ENCODE results near the gene ABLIM3. TPM values are rescaled to one million over a fixed set of nuclear protein-coding genes. Genes with fewer than 3 reads are reported as not detected.

Gene ABLIM3
- total and polyA plus RNA-seq, 12 donors, result 1.6 to 27.6 (median 12.9) TPM

GRCh38 chr5:149283626-149284480 lies 142.6 kb downstream of the ABLIM3 start:
- Histone ChIP-seq H3K27ac (peak overlapping the region in 2 of 5 donors; percentile 32 to 70), H3K4me1 (replicated peaks in 1 of 2) (no peaks in the 10 kb centered on the region)

GRCh38 chr5:149284501-149284900 lies 143.2 kb downstream of the ABLIM3 start:
- TF ChIP-seq POLR2A (IDR thresholded peaks at IDR 0.05), result no peak
- TF ChIP-seq CTCF (IDR thresholded peaks at IDR 0.05), result no peak
- WGBS, 4 donors, result 49 to 54% (median 51%) methylated on average over 5 of the region's 5 CpGs
- peaks cover 0 to 3% of the 10 kb centered on the region in 2 donors for H3K4me1 ChIP-seq (replicated peaks in 1 of 2)
- H3K9me3 ChIP-seq (replicated peaks in 1 of 3), result no peaks in the 10 kb centered on the region
- H3K27me3 ChIP-seq, result no peaks in the 10 kb centered on the region
- H3K36me3 ChIP-seq (replicated peaks in 1 of 2), result no peaks in the 10 kb centered on the region
- intact Hi-C loops (cut with DNase I), result no loop called here
- H3K4me3 ChIP-seq, result no peak overlapping the region
- peak in 3 of 7 donors; percentile 27 to 66 (median 44) for DNase-seq
- peak overlapping the region in 2 of 5 donors; percentile 32 to 70 for H3K27ac ChIP-seq

More at GRCh38 chr5:149283626-149284480, 142.6 kb downstream of the ABLIM3 start:
- TF ChIP-seq POLR2A (IDR thresholded peaks at IDR 0.05), result no peak
- TF ChIP-seq CTCF (IDR thresholded peaks at IDR 0.05), result no peak
- no peaks in the 10 kb centered on the region for H3K36me3 ChIP-seq (replicated peaks in 1 of 2)
- H3K27me3 ChIP-seq, result no peaks in the 10 kb centered on the region
- DNase-seq, result no peak
- intact Hi-C loops (cut with DNase I), result no loop called here
- H3K4me3 ChIP-seq, result no peak overlapping the region
- H3K9me3 ChIP-seq (replicated peaks in 1 of 3), result no peaks in the 10 kb centered on the region
- 75 to 79% (median 77%) methylated on average over 11 of the region's 11 CpGs for WGBS, 4 donors

- H3K27me3 ChIP-seq, result no peaks in the 10 kb centered on the region
- peaks cover 0 to 9% of the 10 kb centered on the region in 2 donors for H3K4me1 ChIP-seq (replicated peaks in 1 of 2)
- H3K36me3 ChIP-seq (replicated peaks in 1 of 2), result no peaks in the 10 kb centered on the region
- TF ChIP-seq POLR2A (IDR thresholded peaks at IDR 0.05), result no peak
- no peak for TF ChIP-seq CTCF (IDR thresholded peaks at IDR 0.05)
- WGBS, 4 donors, result 86 to 96% (median 93%) methylated on average over 1 of the region's 1 CpG
- DNase-seq, result no peak
- no peaks in the 10 kb centered on the region for H3K9me3 ChIP-seq (replicated peaks in 1 of 3)
- no peak overlapping the region for H3K4me3 ChIP-seq
- intact Hi-C loops (cut with DNase I), result no loop called here
- H3K27ac ChIP-seq, result peak overlapping the region in 2 of 5 donors; percentile 32 to 70
Measured at GRCh38 chr5:149285153-149285552, 143.9 kb downstream of the ABLIM3 start.

- Histone ChIP-seq H3K36me3 (replicated peaks in 1 of 2) (no peaks in the 10 kb centered on the region), H3K4me1 (replicated peaks in 1 of 2) (peaks cover 0 to 9% of the 10 kb centered on the region in 2 donors), H3K9me3 (replicated peaks in 1 of 3) (no peaks in the 10 kb centered on the region), H3K4me3 (no peak overlapping the region), H3K27ac (peak overlapping the region in 2 of 5 donors; percentile 51 to 79), H3K27me3 (no peaks in the 10 kb centered on the region)
- intact Hi-C loops (cut with DNase I), result no loop called here
- WGBS, 4 donors, result 62 to 92% (median 71%) methylated on average over 8 of the region's 8 CpGs
- TF ChIP-seq POLR2A (IDR thresholded peaks at IDR 0.05) (no peak), CTCF (IDR thresholded peaks at IDR 0.05) (no peak)
- DNase-seq, result peak in 3 of 7 donors; percentile 19 to 69 (median 35)
Measured at GRCh38 chr5:149288436-149288835, 147.1 kb downstream of the ABLIM3 start.

Data from adrenal gland (tissue), 12 donors.